ENCODE results near the gene PRKCZ.
"Not testable (repeated sequence)": the region's sequence is repeated elsewhere in the genome, so short reads cannot be mapped to it uniquely, and the experiment has no call there.

PRKCZ gene

GRCh38 chr1:2090216-2090890 is 40.1 kb downstream of the PRKCZ start:
- DNase-seq, result no peak

- DNase-seq, result peak; percentile 56
Measured at GRCh38 chr1:2091611-2092604, 41.7 kb downstream of the PRKCZ start.

- no peak for DNase-seq
Measured at GRCh38 chr1:2093055-2093454, 42.8 kb downstream of the PRKCZ start.

GRCh38 chr1:2093636-2094035 is 43.4 kb downstream of the PRKCZ start:
- no peak for DNase-seq

GRCh38 chr1:2094269-2095158 is 44.3 kb downstream of the PRKCZ start:
- not testable (repeated sequence) for DNase-seq

- no peak for DNase-seq
Measured at GRCh38 chr1:2095394-2095793, 45.2 kb downstream of the PRKCZ start.

- DNase-seq, result no peak
Measured at GRCh38 chr1:2095981-2096736, 45.9 kb downstream of the PRKCZ start.

- no peak for DNase-seq
Measured at GRCh38 chr1:2097386-2098300, 47.4 kb downstream of the PRKCZ start.

GRCh38 chr1:2098301-2098698 is 48.1 kb downstream of the PRKCZ start:
- DNase-seq, result no peak

GRCh38 chr1:2098839-2099785 is 48.9 kb downstream of the PRKCZ start:
- no peak for DNase-seq

GRCh38 chr1:2099886-2100779 is 49.9 kb downstream of the PRKCZ start:
- DNase-seq, result no peak

GRCh38 chr1:2100780-2101108 is 50.5 kb downstream of the PRKCZ start:
- no peak for DNase-seq

- DNase-seq, result no peak
Measured at GRCh38 chr1:2101531-2101930, 51.3 kb downstream of the PRKCZ start.

- DNase-seq, result no peak
Measured at GRCh38 chr1:2101946-2102345, 51.7 kb downstream of the PRKCZ start.

GRCh38 chr1:2102753-2103152 is 52.5 kb downstream of the PRKCZ start:
- no peak for DNase-seq

- no peak for DNase-seq
Measured at GRCh38 chr1:2103266-2103900, 53.2 kb downstream of the PRKCZ start.

GRCh38 chr1:2103901-2104590 is 53.8 kb downstream of the PRKCZ start:
- no peak for DNase-seq

Measured in suppressor macrophage treated with lipopolysaccharide for 4 hours (primary cell).